ENCODE data around the gene SLC35F3. TPM values are rescaled to one million over a fixed set of nuclear protein-coding genes. Genes with fewer than 3 reads are reported as not detected.

The SLC35F3 gene
- total and polyA plus RNA-seq, 9 of the 15 experiments (the other 6 are each of a cell fraction or from before 2014, with no cell fraction given), result 0.04 to 0.07 (median 0.04) TPM; not detected in 6

DNA sequence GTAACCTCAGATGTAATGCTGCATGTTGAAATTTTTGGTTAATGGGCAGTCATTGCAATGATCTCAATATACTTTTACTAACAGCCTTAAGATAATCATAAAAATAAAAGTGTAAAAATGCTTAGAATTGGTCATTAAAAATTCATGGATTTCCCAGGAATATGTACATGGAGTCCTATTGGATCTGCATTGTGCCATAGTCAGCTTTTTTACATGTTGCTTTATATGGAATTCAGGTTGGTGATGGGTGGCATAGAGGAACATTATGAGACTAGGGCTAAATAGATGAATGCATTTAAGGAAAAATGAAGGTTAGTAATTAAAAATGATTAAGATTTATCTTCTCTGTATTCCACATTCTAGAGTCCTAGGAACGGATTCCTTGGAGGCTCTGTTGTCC is 103.2 kb downstream of the SLC35F3 start:
- Histone ChIP-seq H3K4me3 (no peak overlapping the region), H3K36me3 (ENCODE audit: control insufficient read depth, insufficient read depth, low read length) (no peaks in the 10 kb centered on the region), H3K9me3 (replicated peaks; ENCODE audit: control insufficient read depth, insufficient read depth, low read depth, low read length) (no peaks in the 10 kb centered on the region), H3K9me1 (ENCODE audit: control insufficient read depth, insufficient read depth, low read length) (no peaks in the 10 kb centered on the region), H3K4me1 (replicated peaks in 1 of 2; ENCODE audit: control insufficient read depth in 2 of 2, insufficient read depth in 2 of 2, low read length in 2 of 2) (no peaks in the 10 kb centered on the region), H3K9ac (ENCODE audit: insufficient read depth in 1 of 2, low read depth in 2 of 2, low read length in 2 of 2) (no peak overlapping the region), H3K27me3 (ENCODE audit: control insufficient read depth in 2 of 2, insufficient read depth in 2 of 2, low read length in 2 of 2) (no peaks in the 10 kb centered on the region), H4K20me1 (replicated peaks; ENCODE audit: control insufficient read depth, insufficient read depth, low read length) (no peaks in the 10 kb centered on the region), H2AFZ (ENCODE audit: low read depth, low read length) (no peak overlapping the region), H3K79me2 (ENCODE audit: control insufficient read depth, insufficient read depth, low read length) (no peaks in the 10 kb centered on the region), H3K27ac (ENCODE audit: extremely low read depth, low read depth, low read length) (no peak overlapping the region), H3K4me2 (ENCODE audit: insufficient read depth, low read length) (no peak overlapping the region)
- intact Hi-C loops (cut with micrococcal nuclease), result no loop called here
- DNase-seq (ENCODE audit: extremely low read depth in 1 of 4, low spot score in 3 of 4), result no peak
- TF ChIP-seq, protein P1, sequence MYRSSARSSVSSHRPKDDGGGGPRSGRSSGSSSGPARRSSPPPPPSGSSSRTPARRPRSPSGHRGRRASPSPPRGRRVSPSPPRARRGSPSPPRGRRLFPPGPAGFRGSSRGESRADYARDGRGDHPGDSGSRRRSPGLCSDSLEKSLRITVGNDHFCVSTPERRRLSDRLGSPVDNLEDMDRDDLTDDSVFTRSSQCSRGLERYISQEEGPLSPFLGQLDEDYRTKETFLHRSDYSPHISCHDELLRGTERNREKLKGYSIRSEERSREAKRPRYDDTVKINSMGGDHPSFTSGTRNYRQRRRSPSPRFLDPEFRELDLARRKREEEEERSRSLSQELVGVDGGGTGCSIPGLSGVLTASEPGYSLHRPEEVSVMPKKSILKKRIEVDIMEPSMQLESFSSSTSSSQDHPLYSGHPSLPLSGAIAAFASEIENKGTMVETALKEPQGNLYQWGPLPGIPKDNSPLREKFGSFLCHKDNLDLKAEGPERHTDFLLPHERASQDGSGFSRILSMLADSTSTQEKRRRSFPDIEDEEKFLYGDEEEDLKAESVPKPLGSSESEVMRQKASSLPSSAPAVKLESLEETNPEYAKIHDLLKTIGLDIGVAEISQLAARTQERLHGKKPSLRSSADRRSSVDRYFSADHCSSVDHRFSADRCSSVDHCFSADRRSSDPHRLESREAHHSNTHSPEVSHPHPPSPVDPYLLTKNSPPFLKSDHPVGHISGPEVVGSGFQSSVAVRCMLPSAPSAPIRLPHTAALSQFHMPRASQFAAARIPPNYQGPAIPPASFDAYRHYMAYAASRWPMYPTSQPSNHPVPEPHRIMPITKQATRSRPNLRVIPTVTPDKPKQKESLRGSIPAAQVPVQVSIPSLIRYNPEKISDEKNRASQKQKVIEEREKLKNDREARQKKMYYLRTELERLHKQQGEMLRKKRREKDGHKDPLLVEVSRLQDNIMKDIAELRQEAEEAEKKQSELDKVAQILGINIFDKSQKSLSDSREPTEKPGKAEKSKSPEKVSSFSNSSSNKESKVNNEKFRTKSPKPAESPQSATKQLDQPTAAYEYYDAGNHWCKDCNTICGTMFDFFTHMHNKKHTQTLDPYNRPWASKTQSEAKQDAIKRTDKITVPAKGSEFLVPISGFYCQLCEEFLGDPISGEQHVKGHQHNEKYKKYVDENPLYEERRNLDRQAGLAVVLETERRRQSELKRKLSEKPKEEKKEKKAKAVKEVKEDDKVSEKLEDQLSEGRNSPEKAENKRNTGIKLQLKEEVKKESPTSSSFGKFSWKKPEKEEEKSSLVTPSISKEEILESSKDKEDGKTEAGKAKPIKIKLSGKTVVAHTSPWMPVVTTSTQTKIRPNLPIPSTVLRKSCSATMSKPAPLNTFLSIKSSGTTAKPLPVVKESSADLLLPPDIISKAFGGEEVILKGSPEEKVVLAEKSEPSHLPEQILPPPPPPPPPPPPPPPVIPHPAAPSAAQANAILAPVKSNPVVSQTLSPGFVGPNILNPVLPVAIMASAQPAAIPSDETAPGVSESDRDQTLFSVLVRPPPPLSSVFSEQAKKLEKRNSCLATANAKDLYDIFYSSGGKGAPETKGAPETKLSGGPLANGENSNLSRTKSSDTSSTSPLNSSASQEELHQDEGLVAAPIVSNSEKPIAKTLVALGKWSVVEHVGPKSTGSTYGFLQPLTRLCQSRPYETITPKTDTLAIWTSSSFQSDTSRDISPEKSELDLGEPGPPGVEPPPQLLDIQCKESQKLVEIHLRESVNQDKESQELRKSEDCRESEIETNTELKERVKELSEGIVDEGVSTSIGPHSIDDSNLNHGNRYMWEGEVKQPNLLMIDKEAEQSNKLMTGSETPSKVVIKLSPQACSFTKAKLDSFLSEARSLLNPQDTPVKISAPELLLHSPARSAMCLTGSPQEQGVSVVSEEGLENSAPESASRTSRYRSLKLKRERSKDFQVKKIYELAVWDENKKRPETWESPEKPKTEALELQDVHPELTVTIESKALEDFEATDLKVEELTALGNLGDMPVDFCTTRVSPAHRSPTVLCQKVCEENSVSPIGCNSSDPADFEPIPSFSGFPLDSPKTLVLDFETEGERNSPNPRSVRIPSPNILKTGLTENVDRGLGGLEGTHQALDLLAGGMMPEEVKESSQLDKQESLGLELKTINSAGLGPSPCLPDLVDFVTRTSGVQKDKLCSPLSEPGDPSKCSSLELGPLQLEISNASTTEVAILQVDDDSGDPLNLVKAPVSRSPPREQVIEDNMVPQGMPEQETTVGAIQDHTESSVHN (IDR thresholded peaks at IDR 0.05; ENCODE audit: borderline replicate concordance in 1 of 2, low read depth in 1 of 2), result no peak
- TF ChIP-seq XRCC3 (IDR thresholded peaks at IDR 0.05) (no peak), MAFF (IDR thresholded peaks at IDR 0.05; ENCODE audit: low read length) (0 out of 2 replicates have a peak, but pooled peaks have one; percentile 9), MAFK (IDR thresholded peaks at IDR 0.05; ENCODE audit: low read length) (no peak), MCM5 (IDR thresholded peaks at IDR 0.05; ENCODE audit: low read depth) (no peak), ZNF398 (CRISPR knock-in tag; IDR thresholded peaks at IDR 0.05) (no peak), RBM15 (IDR thresholded peaks at IDR 0.05; ENCODE audit: insufficient read depth, low read length) (no peak), XRCC5 (IDR thresholded peaks at IDR 0.05; ENCODE audit: low read depth, low read length) (no peak), ZNF699 (CRISPR knock-in tag; IDR thresholded peaks at IDR 0.05; ENCODE audit: insufficient replicate concordance) (no peak), MED1 (CRISPR knock-in tag; IDR thresholded peaks at IDR 0.05; ENCODE audit: borderline replicate concordance) (no peak), TRIM24 (IDR thresholded peaks at IDR 0.05) (no peak), GABPA (tag; conservative IDR thresholded peaks at IDR 0.05; ENCODE audit: low read depth) (no peak), ZNF668 (CRISPR knock-in tag; IDR thresholded peaks at IDR 0.05) (no peak), MAFG (tag; conservative IDR thresholded peaks at IDR 0.05) (0 out of 2 replicates have a peak, but pooled peaks have one; percentile 5)
- ChIA-PET POLR2A (interaction anchor here (0.6 kb wide), 2 partner anchors 55 to 234 kb away, joined by 3 to 4 read pairs; no protein-coding TSS in a partner anchor), CTCF (ENCODE audit: low intra/inter-chr PET ratio) (no interaction called here)
- BruUV-seq (replicated peaks), result no TSS peak
- no peak for ATAC-seq
- FAIRE-seq, result no peak
- 0% methylated on average over 1 of the region's 1 CpG for WGBS (ENCODE audit: insufficient coverage, low coverage, missing lambda C conversion rate)
- in situ Hi-C loops (cut with MboI), result no loop called here

All from K562 (cell line).